ENCODE data around the gene OOSP1. TPM values are rescaled to one million over a fixed set of nuclear protein-coding genes. Genes with fewer than 3 reads are reported as not detected.
"Not testable (repeated sequence)": the region's sequence is repeated elsewhere in the genome, so short reads cannot be mapped to it uniquely, and the experiment has no call there.

Gene OOSP1
- total RNA-seq, 2 experiments from 2014 or later: not detected

GRCh38 chr11:59965424-59965823 is 27.2 kb downstream of the OOSP1 start:
- Mint-ChIP-seq H3K9me3 (ENCODE audit: insufficient read depth) (no peaks in the 10 kb centered on the region), H3K36me3 (ENCODE audit: low read depth) (no peaks in the 10 kb centered on the region), H3K27ac (no peak overlapping the region), H3K27me3 (ENCODE audit: low read depth) (peaks cover 8% of the 10 kb centered on the region), H3K4me3 (no peak overlapping the region), H3K4me1 (ENCODE audit: low read depth) (no peaks in the 10 kb centered on the region)
- DNase-seq (no peak), ATAC-seq (no peak)
- CTCF ChIA-PET: no interaction called here
- POLR2A ChIA-PET: no interaction called here

DNA sequence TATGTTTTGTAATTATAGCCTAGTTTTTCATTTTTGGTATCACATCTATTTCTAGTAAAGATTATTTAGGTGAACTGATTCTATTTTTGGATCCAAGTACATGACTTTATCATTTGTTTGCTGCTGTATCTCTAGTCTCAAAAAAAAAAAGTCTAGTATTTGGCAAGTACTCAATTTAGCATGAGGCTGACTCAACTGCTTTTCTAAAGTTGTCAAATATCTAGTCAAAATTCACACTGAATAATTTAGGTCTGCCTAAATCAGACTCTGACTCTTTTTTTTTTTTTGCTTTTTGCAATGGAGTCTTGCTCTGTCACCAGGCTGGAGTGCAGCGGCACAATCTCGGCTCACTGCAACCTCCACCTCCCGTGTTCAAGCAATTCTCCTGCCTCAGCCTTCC is 28.0 kb downstream of the OOSP1 start:
- no peak overlapping the region for H3K27ac Mint-ChIP-seq
- no peaks in the 10 kb centered on the region for H3K36me3 Mint-ChIP-seq (ENCODE audit: low read depth)
- no peak overlapping the region for H3K4me3 Mint-ChIP-seq
- ATAC-seq: no peak
- peaks cover 8% of the 10 kb centered on the region for H3K27me3 Mint-ChIP-seq (ENCODE audit: low read depth)
- ChIA-PET POLR2A (no interaction called here), CTCF (no interaction called here)
- no peak for DNase-seq
- H3K4me1 Mint-ChIP-seq (ENCODE audit: low read depth): no peaks in the 10 kb centered on the region
- H3K9me3 Mint-ChIP-seq (ENCODE audit: insufficient read depth): no peaks in the 10 kb centered on the region

DNA sequence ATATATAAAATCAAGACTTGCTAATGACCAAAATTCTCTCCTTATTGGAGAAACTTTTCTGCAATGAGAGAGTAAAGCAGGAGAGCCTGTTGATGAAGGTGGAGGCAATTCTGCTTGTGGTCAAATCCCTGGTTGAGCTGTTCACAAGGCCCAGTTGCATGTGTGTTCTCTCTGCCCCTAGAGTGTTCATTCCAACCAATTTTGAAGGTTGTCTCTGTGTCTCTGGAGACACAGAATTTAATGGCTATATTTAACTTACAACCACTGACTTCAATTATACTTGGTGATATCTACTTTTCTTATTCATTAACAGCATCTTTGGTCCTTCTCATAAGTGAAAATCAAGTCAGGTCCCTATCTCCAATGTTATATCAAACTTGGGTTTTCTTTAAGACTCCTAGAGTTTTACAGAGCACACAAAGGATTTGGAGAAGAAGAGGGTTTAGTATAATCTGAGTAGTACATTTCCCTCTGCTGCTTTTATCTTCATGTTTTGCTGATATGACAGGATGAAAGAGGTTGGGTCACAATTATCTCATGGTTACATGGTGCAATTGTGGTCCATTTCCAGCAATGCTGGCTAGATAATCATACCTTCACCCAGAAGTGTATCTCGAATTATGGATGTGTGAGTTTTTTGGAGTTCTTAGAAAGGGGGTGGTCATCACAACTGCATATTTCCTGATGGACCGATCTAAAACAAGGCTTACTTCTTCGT is 29.6 kb downstream of the OOSP1 start:
- no peak overlapping the region for H3K4me3 Mint-ChIP-seq
- no peaks in the 10 kb centered on the region for H3K9me3 Mint-ChIP-seq (ENCODE audit: insufficient read depth)
- ChIA-PET POLR2A (no interaction called here), CTCF (no interaction called here)
- no peak for DNase-seq
- H3K27me3 Mint-ChIP-seq (ENCODE audit: low read depth): peaks cover 8% of the 10 kb centered on the region
- H3K4me1 Mint-ChIP-seq (ENCODE audit: low read depth): no peaks in the 10 kb centered on the region
- H3K36me3 Mint-ChIP-seq (ENCODE audit: low read depth): no peaks in the 10 kb centered on the region
- H3K27ac Mint-ChIP-seq: no peak overlapping the region
- ATAC-seq: no peak

- H3K4me1 Mint-ChIP-seq (ENCODE audit: low read depth): no peaks in the 10 kb centered on the region
- ChIA-PET CTCF (no interaction called here), POLR2A (no interaction called here)
- H3K4me3 Mint-ChIP-seq: no peak overlapping the region
- H3K9me3 Mint-ChIP-seq (ENCODE audit: insufficient read depth): no peaks in the 10 kb centered on the region
- no peak for ATAC-seq
- H3K27ac Mint-ChIP-seq: no peak overlapping the region
- H3K27me3 Mint-ChIP-seq (ENCODE audit: low read depth): peaks cover 8% of the 10 kb centered on the region
- no peaks in the 10 kb centered on the region for H3K36me3 Mint-ChIP-seq (ENCODE audit: low read depth)
- DNase-seq: no peak
Measured at GRCh38 chr11:59968395-59968783, 30.2 kb downstream of the OOSP1 start.

GRCh38 chr11:59973097-59973496 is 34.9 kb downstream of the OOSP1 start:
- no peaks in the 10 kb centered on the region for H3K36me3 Mint-ChIP-seq (ENCODE audit: low read depth)
- H3K4me1 Mint-ChIP-seq (ENCODE audit: low read depth): no peaks in the 10 kb centered on the region
- no peak overlapping the region for H3K4me3 Mint-ChIP-seq
- H3K27me3 Mint-ChIP-seq (ENCODE audit: low read depth): peaks cover 2% of the 10 kb centered on the region
- ATAC-seq (no peak), DNase-seq (no peak)
- no peak overlapping the region for H3K27ac Mint-ChIP-seq
- no peaks in the 10 kb centered on the region for H3K9me3 Mint-ChIP-seq (ENCODE audit: insufficient read depth)
- ChIA-PET POLR2A (no interaction called here), CTCF (no interaction called here)

DNA sequence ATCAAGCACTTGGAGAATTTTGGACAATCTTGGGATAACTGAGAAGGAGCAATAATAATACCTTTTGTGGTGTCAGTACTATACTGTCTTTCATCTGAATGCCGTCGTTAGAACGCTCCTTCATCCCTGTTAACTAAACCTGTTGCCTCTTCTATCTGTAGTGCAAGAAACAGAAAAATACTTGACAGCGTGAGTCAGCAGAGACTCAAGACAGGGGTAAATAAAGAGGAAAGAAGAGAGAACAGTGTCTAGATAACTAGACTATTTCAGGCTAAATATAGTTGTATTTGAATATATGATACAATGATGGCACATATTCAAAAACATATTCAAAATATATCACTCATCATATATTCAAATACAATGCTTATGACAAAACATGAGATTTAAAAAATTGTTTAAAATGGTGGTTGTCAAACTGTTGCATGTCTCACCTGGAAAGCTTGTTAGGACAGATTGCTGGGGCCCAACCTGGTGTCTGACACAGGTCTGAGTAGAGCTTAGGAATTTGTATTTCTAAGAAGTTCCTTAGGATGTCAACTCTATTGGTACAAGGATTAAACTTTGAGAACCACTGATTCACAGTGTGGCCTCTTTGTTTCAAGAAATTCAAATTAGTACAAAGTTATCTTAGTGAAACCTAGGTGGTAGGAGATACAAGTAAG is 43.0 kb downstream of the OOSP1 start:
- Mint-ChIP-seq H3K4me3 (no peak overlapping the region), H3K27ac (no peak overlapping the region), H3K36me3 (ENCODE audit: low read depth) (no peaks in the 10 kb centered on the region), H3K27me3 (ENCODE audit: low read depth) (no peaks in the 10 kb centered on the region), H3K4me1 (ENCODE audit: low read depth) (no peaks in the 10 kb centered on the region), H3K9me3 (ENCODE audit: insufficient read depth) (no peaks in the 10 kb centered on the region)
- ChIA-PET POLR2A (no interaction called here), CTCF (no interaction called here)
- ATAC-seq: no peak
- DNase-seq: no peak

DNA sequence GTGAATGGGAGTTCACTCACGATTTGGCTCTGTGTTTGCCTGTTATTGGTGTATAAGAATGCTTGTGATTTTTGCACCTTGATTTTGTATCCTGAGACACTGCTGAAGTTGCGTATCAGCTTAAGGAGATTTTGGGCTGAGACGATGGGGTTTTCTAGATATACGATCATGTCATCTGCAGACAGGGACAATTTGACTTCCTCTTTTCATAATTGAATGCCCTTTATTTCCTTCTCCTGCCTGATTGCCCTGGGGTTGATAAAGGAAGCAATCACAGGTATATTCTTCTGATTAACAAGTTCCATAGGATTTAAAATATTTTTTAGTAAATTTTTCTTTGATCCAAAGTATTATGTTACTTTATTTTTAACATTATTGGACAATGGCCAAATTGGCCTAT is 43.8 kb downstream of the OOSP1 start:
- H3K4me3 Mint-ChIP-seq; H3K27me3 Mint-ChIP-seq (ENCODE audit: low read depth); H3K9me3 Mint-ChIP-seq (ENCODE audit: insufficient read depth); CTCF ChIA-PET; H3K27ac Mint-ChIP-seq; H3K4me1 Mint-ChIP-seq (ENCODE audit: low read depth); DNase-seq; ATAC-seq; POLR2A ChIA-PET; H3K36me3 Mint-ChIP-seq (ENCODE audit: low read depth): not testable (repeated sequence)

DNA sequence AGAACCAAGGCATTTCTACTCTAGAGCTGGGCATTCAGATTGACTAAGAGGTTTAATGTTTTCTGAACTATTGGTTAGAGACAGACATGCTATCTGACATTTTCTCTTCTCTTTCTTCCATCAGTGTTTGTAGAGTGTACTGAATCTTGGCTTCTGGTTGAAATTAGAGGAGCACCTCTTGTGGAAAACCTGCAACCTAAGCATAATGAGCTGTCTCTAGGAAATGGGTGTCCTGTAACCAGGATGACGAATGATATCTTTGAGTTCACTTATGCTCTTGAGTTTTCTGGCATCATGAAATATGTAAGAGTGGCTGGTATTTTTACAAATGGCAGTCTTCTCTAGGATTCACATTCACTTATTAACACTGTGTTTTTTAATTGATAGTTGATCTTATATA is 45.0 kb downstream of the OOSP1 start:
- no peak for DNase-seq
- no peak overlapping the region for H3K4me3 Mint-ChIP-seq
- no peaks in the 10 kb centered on the region for H3K27me3 Mint-ChIP-seq (ENCODE audit: low read depth)
- ChIA-PET CTCF (interaction anchor here (1.6 kb wide), 1 partner anchor 20 kb away, joined by 3 read pairs; no protein-coding TSS in a partner anchor), POLR2A (no interaction called here)
- no peaks in the 10 kb centered on the region for H3K4me1 Mint-ChIP-seq (ENCODE audit: low read depth)
- no peak overlapping the region for H3K27ac Mint-ChIP-seq
- no peaks in the 10 kb centered on the region for H3K9me3 Mint-ChIP-seq (ENCODE audit: insufficient read depth)
- ATAC-seq: no peak
- no peaks in the 10 kb centered on the region for H3K36me3 Mint-ChIP-seq (ENCODE audit: low read depth)

DNA sequence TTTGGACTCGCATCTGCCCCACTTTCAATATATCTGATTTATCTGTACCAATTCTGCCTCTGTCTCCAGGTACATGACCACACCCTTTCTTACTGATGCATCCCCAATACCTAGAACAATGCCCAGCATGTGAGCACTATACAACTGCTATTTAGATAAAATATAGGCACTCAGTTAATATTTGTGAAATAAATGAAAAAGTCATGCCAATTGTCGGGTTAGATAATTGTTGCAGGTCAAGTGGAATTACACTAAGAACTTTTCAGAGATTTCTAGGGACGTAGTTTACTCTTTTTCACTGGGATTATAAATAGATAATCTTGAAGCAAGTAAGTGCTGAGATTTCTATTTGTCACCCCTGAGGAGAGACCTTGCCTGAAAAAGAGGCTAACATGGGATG is 46.1 kb downstream of the OOSP1 start:
- Mint-ChIP-seq H3K36me3 (ENCODE audit: low read depth) (no peaks in the 10 kb centered on the region), H3K27me3 (ENCODE audit: low read depth) (no peaks in the 10 kb centered on the region), H3K27ac (no peak overlapping the region), H3K9me3 (ENCODE audit: insufficient read depth) (no peaks in the 10 kb centered on the region), H3K4me1 (ENCODE audit: low read depth) (no peaks in the 10 kb centered on the region), H3K4me3 (no peak overlapping the region)
- ChIA-PET POLR2A (no interaction called here), CTCF (interaction anchor here (1.6 kb wide), 1 partner anchor 22 kb away, joined by 3 read pairs; no protein-coding TSS in a partner anchor)
- DNase-seq (no peak), ATAC-seq (no peak)

- Mint-ChIP-seq H3K36me3 (ENCODE audit: low read depth) (no peaks in the 10 kb centered on the region), H3K27ac (no peak overlapping the region), H3K27me3 (ENCODE audit: low read depth) (no peaks in the 10 kb centered on the region), H3K4me1 (ENCODE audit: low read depth) (no peaks in the 10 kb centered on the region), H3K9me3 (ENCODE audit: insufficient read depth) (no peaks in the 10 kb centered on the region), H3K4me3 (no peak overlapping the region)
- ChIA-PET CTCF (no interaction called here), POLR2A (no interaction called here)
- no peak for DNase-seq
- no peak for ATAC-seq
Measured at GRCh38 chr11:59990421-59990820, 52.2 kb downstream of the OOSP1 start.

GRCh38 chr11:59992425-59992824 is 54.2 kb downstream of the OOSP1 start:
- ChIA-PET POLR2A (no interaction called here), CTCF (no interaction called here)
- no peak for ATAC-seq
- DNase-seq: no peak
- Mint-ChIP-seq H3K9me3 (ENCODE audit: insufficient read depth) (no peaks in the 10 kb centered on the region), H3K27ac (no peak overlapping the region), H3K4me1 (ENCODE audit: low read depth) (no peaks in the 10 kb centered on the region), H3K27me3 (ENCODE audit: low read depth) (no peaks in the 10 kb centered on the region), H3K4me3 (no peak overlapping the region), H3K36me3 (ENCODE audit: low read depth) (no peaks in the 10 kb centered on the region)

GRCh38 chr11:59997800-59998199 is 59.6 kb downstream of the OOSP1 start:
- no peak for DNase-seq
- CTCF ChIA-PET: no interaction called here
- no peak overlapping the region for H3K4me3 Mint-ChIP-seq
- POLR2A ChIA-PET: no interaction called here
- H3K27ac Mint-ChIP-seq: no peak overlapping the region
- no peak for ATAC-seq
- H3K4me1 Mint-ChIP-seq (ENCODE audit: low read depth): no peaks in the 10 kb centered on the region
- H3K9me3 Mint-ChIP-seq (ENCODE audit: insufficient read depth): no peaks in the 10 kb centered on the region
- H3K27me3 Mint-ChIP-seq (ENCODE audit: low read depth): peaks cover 2% of the 10 kb centered on the region
- H3K36me3 Mint-ChIP-seq (ENCODE audit: low read depth): no peaks in the 10 kb centered on the region

DNA sequence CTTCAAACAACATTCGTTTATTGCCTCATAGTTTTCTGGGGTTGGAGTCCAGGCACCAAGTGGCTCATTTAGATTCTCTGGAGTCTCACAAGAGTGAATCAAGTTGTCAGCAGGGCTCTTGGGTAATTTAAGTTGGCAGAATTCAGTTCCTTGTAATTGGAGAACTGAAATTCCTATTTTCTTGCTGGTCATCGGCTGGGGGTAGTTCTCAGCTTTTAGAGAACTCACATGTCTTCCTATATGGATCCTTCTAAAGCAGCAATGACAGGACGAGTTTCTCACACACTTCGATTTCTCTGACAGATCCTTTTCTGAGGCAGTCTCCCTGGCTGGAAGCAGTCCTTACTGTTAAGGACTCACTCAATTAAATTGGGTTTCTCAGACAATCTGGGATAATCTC is 61.5 kb downstream of the OOSP1 start:
- no peaks in the 10 kb centered on the region for H3K9me3 Mint-ChIP-seq (ENCODE audit: insufficient read depth)
- ATAC-seq: no peak
- no peaks in the 10 kb centered on the region for H3K36me3 Mint-ChIP-seq (ENCODE audit: low read depth)
- H3K4me3 Mint-ChIP-seq: no peak overlapping the region
- ChIA-PET CTCF (no interaction called here), POLR2A (no interaction called here)
- no peak overlapping the region for H3K27ac Mint-ChIP-seq
- H3K27me3 Mint-ChIP-seq (ENCODE audit: low read depth): peaks cover 4% of the 10 kb centered on the region
- DNase-seq: no peak
- no peaks in the 10 kb centered on the region for H3K4me1 Mint-ChIP-seq (ENCODE audit: low read depth)

All from activated CD8-positive, alpha-beta T cell treated with anti-CD3 and anti-CD28 coated beads, Interleukin-2, amount 10 ng/mL, durations not matched to agents 7 days and 5 days (primary cell).